ENCODE measurements around the gene CEPT1. TPM values are rescaled to one million over a fixed set of nuclear protein-coding genes. Genes with fewer than 3 reads are reported as not detected.

Gene CEPT1
- total and polyA plus RNA-seq, 10 of the 15 experiments (the other 5 are each of a cell fraction or from before 2014, with no cell fraction given), result 29.4 to 77.9 (median 54.8) TPM

DNA sequence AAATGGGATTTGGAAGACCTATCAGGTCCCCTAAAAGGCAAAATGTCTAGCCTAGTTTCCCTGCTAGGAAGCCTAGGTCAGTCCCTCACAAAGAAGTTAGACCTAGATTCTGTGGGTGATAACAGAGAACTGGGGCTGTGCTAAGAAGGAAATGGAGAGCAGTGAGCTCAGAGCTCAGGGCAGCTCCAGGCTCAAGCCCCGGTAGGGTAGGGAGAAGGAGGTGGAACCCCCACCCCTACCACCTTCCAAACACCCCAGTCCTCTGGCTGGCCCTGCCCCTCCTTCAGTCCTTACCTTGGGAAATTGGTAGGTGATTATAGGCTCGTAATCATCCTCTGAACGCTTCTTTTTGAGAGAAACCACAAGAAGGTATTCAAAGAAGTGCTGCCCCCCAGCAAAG lies 59.3 kb downstream of the CEPT1 start:
- H3K9ac ChIP-seq (ENCODE audit: control insufficient read depth, insufficient read depth, low read length), result peak overlapping the region; percentile 93
- ChIA-PET SMC1A (ENCODE audit: uncharacterized antibody, unreplicated experiment) (interaction anchor here (0.6 to 8.7 kb wide), 15 partner anchors 14 to 326 kb away, joined by 3 to 284 read pairs (median 5); no protein-coding TSS in a partner anchor), CTCF (interaction anchor here (1.0 to 14.9 kb wide), 11 partner anchors 12 to 203 kb away, joined by 3 to 239 read pairs (median 7); partner anchors contain the start of genes CEPT1 and DRAM2)

More for the DNA sequence above, 59.3 kb downstream of the CEPT1 start:
- RAD21 ChIA-PET (ENCODE audit: unreplicated experiment), result interaction anchor here (0.8 to 15.0 kb wide), 11 partner anchors 13 to 320 kb away, joined by 3 to 542 read pairs (median 8); no protein-coding TSS in a partner anchor
- H3K27ac ChIP-seq (ENCODE audit: control insufficient read depth, insufficient read depth), result peak overlapping the region; percentile 92
- ATAC-seq, result no peak
- no peak for FAIRE-seq
- peak overlapping the region; percentile 73 for H3K4me3 ChIP-seq
- H2AFZ ChIP-seq (ENCODE audit: control insufficient read depth, low read depth, low read length), result no peak overlapping the region
- WGBS (ENCODE audit: insufficient coverage, insufficient replicate concordance, low lambda C conversion rate, missing lambda C conversion rate), result 53% methylated on average over 3 of the region's 3 CpGs
- no peaks in the 10 kb centered on the region for H3K27me3 ChIP-seq (replicated peaks in 1 of 2; ENCODE audit: control insufficient read depth in 2 of 2, insufficient read depth in 2 of 2, low read length in 1 of 2)
- intact Hi-C loops (cut with micrococcal nuclease; ENCODE audit: unreplicated experiment), result loop anchor here (5.0 kb wide), 1 partner anchor 167 kb away; no protein-coding TSS in a partner anchor
- peaks cover 15 to 16% of the 10 kb centered on the region in 2 experiments; a peak in 3 of 4 replicates for H3K36me3 ChIP-seq (ENCODE audit: control insufficient read depth in 2 of 2, insufficient read depth in 2 of 2, low read length in 1 of 2)
- no TSS peak for BruUV-seq (replicated peaks)
- H4K20me1 ChIP-seq (ENCODE audit: control insufficient read depth, insufficient read depth), result no peaks in the 10 kb centered on the region
- TF ChIP-seq, protein P1, sequence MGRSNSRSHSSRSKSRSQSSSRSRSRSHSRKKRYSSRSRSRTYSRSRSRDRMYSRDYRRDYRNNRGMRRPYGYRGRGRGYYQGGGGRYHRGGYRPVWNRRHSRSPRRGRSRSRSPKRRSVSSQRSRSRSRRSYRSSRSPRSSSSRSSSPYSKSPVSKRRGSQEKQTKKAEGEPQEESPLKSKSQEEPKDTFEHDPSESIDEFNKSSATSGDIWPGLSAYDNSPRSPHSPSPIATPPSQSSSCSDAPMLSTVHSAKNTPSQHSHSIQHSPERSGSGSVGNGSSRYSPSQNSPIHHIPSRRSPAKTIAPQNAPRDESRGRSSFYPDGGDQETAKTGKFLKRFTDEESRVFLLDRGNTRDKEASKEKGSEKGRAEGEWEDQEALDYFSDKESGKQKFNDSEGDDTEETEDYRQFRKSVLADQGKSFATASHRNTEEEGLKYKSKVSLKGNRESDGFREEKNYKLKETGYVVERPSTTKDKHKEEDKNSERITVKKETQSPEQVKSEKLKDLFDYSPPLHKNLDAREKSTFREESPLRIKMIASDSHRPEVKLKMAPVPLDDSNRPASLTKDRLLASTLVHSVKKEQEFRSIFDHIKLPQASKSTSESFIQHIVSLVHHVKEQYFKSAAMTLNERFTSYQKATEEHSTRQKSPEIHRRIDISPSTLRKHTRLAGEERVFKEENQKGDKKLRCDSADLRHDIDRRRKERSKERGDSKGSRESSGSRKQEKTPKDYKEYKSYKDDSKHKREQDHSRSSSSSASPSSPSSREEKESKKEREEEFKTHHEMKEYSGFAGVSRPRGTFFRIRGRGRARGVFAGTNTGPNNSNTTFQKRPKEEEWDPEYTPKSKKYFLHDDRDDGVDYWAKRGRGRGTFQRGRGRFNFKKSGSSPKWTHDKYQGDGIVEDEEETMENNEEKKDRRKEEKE (IDR thresholded peaks at IDR 0.05), result no peak
- TF ChIP-seq KDM1A (IDR thresholded peaks at IDR 0.05; ENCODE audit: borderline replicate concordance) (no peak), CHD1 (IDR thresholded peaks at IDR 0.05; ENCODE audit: low read depth, low read length) (no peak), SUZ12 (IDR thresholded peaks at IDR 0.05; ENCODE audit: unreplicated experiment) (no peak), GABPA (IDR thresholded peaks at IDR 0.05; ENCODE audit: low read depth) (no peak), NRF1 (conservative IDR thresholded peaks at IDR 0.05; ENCODE audit: low read depth, low read length) (no peak), MXI1 (IDR thresholded peaks at IDR 0.05; ENCODE audit: low read depth, low read length) (no peak), EGR1 (IDR thresholded peaks at IDR 0.05; ENCODE audit: borderline replicate concordance in 1 of 2, low read depth in 2 of 2, low read length in 2 of 2) (no peak), RELA (IDR thresholded peaks at IDR 0.05; ENCODE audit: borderline replicate concordance, partially characterized antibody) (no peak), NBN (IDR thresholded peaks at IDR 0.05) (no peak), HDGF (IDR thresholded peaks at IDR 0.05) (no peak), NFYA (IDR thresholded peaks at IDR 0.05; ENCODE audit: borderline replicate concordance, low read depth, low read length) (no peak)
- TF ChIP-seq, protein P2, sequence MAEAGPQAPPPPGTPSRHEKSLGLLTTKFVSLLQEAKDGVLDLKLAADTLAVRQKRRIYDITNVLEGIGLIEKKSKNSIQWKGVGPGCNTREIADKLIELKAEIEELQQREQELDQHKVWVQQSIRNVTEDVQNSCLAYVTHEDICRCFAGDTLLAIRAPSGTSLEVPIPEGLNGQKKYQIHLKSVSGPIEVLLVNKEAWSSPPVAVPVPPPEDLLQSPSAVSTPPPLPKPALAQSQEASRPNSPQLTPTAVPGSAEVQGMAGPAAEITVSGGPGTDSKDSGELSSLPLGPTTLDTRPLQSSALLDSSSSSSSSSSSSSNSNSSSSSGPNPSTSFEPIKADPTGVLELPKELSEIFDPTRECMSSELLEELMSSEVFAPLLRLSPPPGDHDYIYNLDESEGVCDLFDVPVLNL (IDR thresholded peaks at IDR 0.05; ENCODE audit: low read depth, low read length), result no peak
- TF ChIP-seq, protein P3, sequence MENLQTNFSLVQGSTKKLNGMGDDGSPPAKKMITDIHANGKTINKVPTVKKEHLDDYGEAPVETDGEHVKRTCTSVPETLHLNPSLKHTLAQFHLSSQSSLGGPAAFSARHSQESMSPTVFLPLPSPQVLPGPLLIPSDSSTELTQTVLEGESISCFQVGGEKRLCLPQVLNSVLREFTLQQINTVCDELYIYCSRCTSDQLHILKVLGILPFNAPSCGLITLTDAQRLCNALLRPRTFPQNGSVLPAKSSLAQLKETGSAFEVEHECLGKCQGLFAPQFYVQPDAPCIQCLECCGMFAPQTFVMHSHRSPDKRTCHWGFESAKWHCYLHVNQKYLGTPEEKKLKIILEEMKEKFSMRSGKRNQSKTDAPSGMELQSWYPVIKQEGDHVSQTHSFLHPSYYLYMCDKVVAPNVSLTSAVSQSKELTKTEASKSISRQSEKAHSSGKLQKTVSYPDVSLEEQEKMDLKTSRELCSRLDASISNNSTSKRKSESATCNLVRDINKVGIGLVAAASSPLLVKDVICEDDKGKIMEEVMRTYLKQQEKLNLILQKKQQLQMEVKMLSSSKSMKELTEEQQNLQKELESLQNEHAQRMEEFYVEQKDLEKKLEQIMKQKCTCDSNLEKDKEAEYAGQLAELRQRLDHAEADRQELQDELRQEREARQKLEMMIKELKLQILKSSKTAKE (IDR thresholded peaks at IDR 0.05; ENCODE audit: low read depth, poor library complexity, severe bottlenecking), result no peak
- TF ChIP-seq, protein P4, sequence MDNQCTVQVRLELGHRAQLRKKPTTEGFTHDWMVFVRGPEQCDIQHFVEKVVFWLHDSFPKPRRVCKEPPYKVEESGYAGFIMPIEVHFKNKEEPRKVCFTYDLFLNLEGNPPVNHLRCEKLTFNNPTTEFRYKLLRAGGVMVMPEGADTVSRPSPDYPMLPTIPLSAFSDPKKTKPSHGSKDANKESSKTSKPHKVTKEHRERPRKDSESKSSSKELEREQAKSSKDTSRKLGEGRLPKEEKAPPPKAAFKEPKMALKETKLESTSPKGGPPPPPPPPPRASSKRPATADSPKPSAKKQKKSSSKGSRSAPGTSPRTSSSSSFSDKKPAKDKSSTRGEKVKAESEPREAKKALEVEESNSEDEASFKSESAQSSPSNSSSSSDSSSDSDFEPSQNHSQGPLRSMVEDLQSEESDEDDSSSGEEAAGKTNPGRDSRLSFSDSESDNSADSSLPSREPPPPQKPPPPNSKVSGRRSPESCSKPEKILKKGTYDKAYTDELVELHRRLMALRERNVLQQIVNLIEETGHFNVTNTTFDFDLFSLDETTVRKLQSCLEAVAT (IDR thresholded peaks at IDR 0.05), result no peak; the same call in 1 of the 2 replicates
- peaks cover 29% of the 10 kb centered on the region for H3K4me1 ChIP-seq (ENCODE audit: control insufficient read depth, insufficient read depth, low read length)
- peak overlapping the region; percentile 99 for H3K4me2 ChIP-seq (ENCODE audit: control insufficient read depth, insufficient read depth)
- DNase-seq (ENCODE audit: low read depth, low spot score), result no peak
- no peaks in the 10 kb centered on the region for H3K9me3 ChIP-seq (replicated peaks; ENCODE audit: control insufficient read depth, insufficient read depth, low read length)
- H3K79me2 ChIP-seq (ENCODE audit: control insufficient read depth, insufficient read depth, low read length), result peaks cover 98% of the 10 kb centered on the region
- POLR2A ChIA-PET, result interaction anchor here (0.9 to 12.8 kb wide), 15 partner anchors 12 to 326 kb away, joined by 3 to 371 read pairs (median 4); partner anchors contain the start of gene CD53
- in situ Hi-C loops (cut with MboI), result no loop called here

All from GM12878 (cell line).